ENCODE measurements around the gene GPR84. TPM values are rescaled to one million over a fixed set of nuclear protein-coding genes. Genes with fewer than 3 reads are reported as not detected.
A peak's percentile ranks its signal among the peaks of the same experiment; 100 is the strongest.

Gene GPR84
- total RNA-seq, 4 donors from 2014 or later, result not detected

- TF ChIP-seq EP300 (IDR thresholded peaks at IDR 0.05; ENCODE audit: low read depth) (no peak), POLR2AphosphoS5 (IDR thresholded peaks at IDR 0.05) (no peak)
- Histone ChIP-seq H3K9me3 (no peaks in the 10 kb centered on the region), H3K4me3 (no peak overlapping the region), H3K4me1 (peaks cover 0 to 58% (median 26%) of the 10 kb centered on the region in 4 donors), H3K27me3 (no peaks in the 10 kb centered on the region), H3K36me3 (no peaks in the 10 kb centered on the region), H3K27ac (peak overlapping the region; percentile 38 to 57 (median 47))
- intact Hi-C loops (cut with DNase I; ENCODE audit: low total_unique reads) (no loop called here), in situ Hi-C loops (cut with MboI; ENCODE audit: low pct_ligation_motif_present in 1 of 4, low pct_unique_long_range_greater_than_20kb in 1 of 4, low sequenced_read_pairs in 3 of 4) (no loop called here)
- WGBS, 2 donors (ENCODE audit: low coverage in 1 of 2), result 58 to 72% methylated on average over 7 to 8 of the region's 8 CpGs
- no peak for DNase-seq
Measured at GRCh38 chr12:54372113-54372806, 8.0 kb upstream of the GPR84 start.

- peaks cover 0 to 58% (median 26%) of the 10 kb centered on the region in 4 donors for H3K4me1 ChIP-seq
- TF ChIP-seq POLR2AphosphoS5 (IDR thresholded peaks at IDR 0.05) (peak in 2 of 3 donors; percentile 45 to 58), EP300 (IDR thresholded peaks at IDR 0.05; ENCODE audit: low read depth) (no peak)
- no peak overlapping the region for H3K4me3 ChIP-seq
- H3K9me3 ChIP-seq, result no peaks in the 10 kb centered on the region
- in situ Hi-C loops (cut with MboI; ENCODE audit: low pct_ligation_motif_present in 1 of 4, low pct_unique_long_range_greater_than_20kb in 1 of 4, low sequenced_read_pairs in 3 of 4), result no loop called here
- intact Hi-C loops (cut with DNase I; ENCODE audit: low total_unique reads), result no loop called here
- H3K27me3 ChIP-seq, result no peaks in the 10 kb centered on the region
- 0 to 57% methylated on average over 1 to 5 of the region's 5 CpGs for WGBS, 2 donors (ENCODE audit: low coverage in 1 of 2)
- DNase-seq, result no peak
- no peaks in the 10 kb centered on the region for H3K36me3 ChIP-seq
- H3K27ac ChIP-seq, result peak overlapping the region; percentile 38 to 63 (median 54)
Measured at GRCh38 chr12:54371328-54372112, 7.2 kb upstream of the GPR84 start.

- TF ChIP-seq POLR2AphosphoS5 (IDR thresholded peaks at IDR 0.05), result peak in 1 of 3 donors; percentile 11
- no peak for TF ChIP-seq EP300 (IDR thresholded peaks at IDR 0.05; ENCODE audit: low read depth)
- peak; percentile 87 to 93 (median 92) for TF ChIP-seq CTCF (IDR thresholded peaks at IDR 0.05)
- TF ChIP-seq POLR2A (IDR thresholded peaks at IDR 0.05), result no peak
Measured at GRCh38 chr12:54370171-54370730, 6.0 kb upstream of the GPR84 start.

GRCh38 chr12:54369597-54370131 is 5.4 kb upstream of the GPR84 start:
- peak overlapping the region in 3 of 4 donors; percentile 23 to 49 (median 26) for H3K4me3 ChIP-seq
- H3K4me1 ChIP-seq, result peaks cover 0 to 52% (median 23%) of the 10 kb centered on the region in 4 donors
- intact Hi-C loops (cut with DNase I; ENCODE audit: low total_unique reads) (loop anchor here (10.0 kb wide), 1 partner anchor 145 kb away; no protein-coding TSS in a partner anchor), in situ Hi-C loops (cut with MboI; ENCODE audit: low pct_ligation_motif_present in 1 of 4, low pct_unique_long_range_greater_than_20kb in 1 of 4, low sequenced_read_pairs in 3 of 4) (loop anchor here in 2 of 4 donors (10.0 kb wide), 3 partner anchors 75 to 145 kb away; no protein-coding TSS in a partner anchor)
- DNase-seq, result no peak
- H3K36me3 ChIP-seq, result no peaks in the 10 kb centered on the region
- no peaks in the 10 kb centered on the region for H3K9me3 ChIP-seq
- H3K27me3 ChIP-seq, result no peaks in the 10 kb centered on the region
- 25% methylated on average over 21 of the region's 21 CpGs; no CpG with 5 or more reads in 1 of the 2 donors for WGBS, 2 donors (ENCODE audit: low coverage in 1 of 2)
- peak overlapping the region; percentile 39 to 63 (median 53) for H3K27ac ChIP-seq
- TF ChIP-seq CTCF (IDR thresholded peaks at IDR 0.05) (no peak), POLR2AphosphoS5 (IDR thresholded peaks at IDR 0.05) (no peak), POLR2A (IDR thresholded peaks at IDR 0.05) (no peak), EP300 (IDR thresholded peaks at IDR 0.05; ENCODE audit: low read depth) (no peak)

More at GRCh38 chr12:54370171-54370730, 6.0 kb upstream of the GPR84 start:
- no peaks in the 10 kb centered on the region for H3K36me3 ChIP-seq
- peak; percentile 79 for DNase-seq
- intact Hi-C loops (cut with DNase I; ENCODE audit: low total_unique reads) (no loop called here), in situ Hi-C loops (cut with MboI; ENCODE audit: low pct_ligation_motif_present in 1 of 4, low pct_unique_long_range_greater_than_20kb in 1 of 4, low sequenced_read_pairs in 3 of 4) (no loop called here)
- no peaks in the 10 kb centered on the region for H3K9me3 ChIP-seq
- peaks cover 0 to 58% (median 26%) of the 10 kb centered on the region in 4 donors for H3K4me1 ChIP-seq
- 15 to 27% methylated on average over 8 to 42 of the region's 44 CpGs for WGBS, 2 donors (ENCODE audit: low coverage in 1 of 2)
- no peaks in the 10 kb centered on the region for H3K27me3 ChIP-seq
- H3K27ac ChIP-seq, result peak overlapping the region; percentile 39 to 63 (median 53)
- H3K4me3 ChIP-seq, result peak overlapping the region; percentile 13 to 49 (median 24)

Data from transverse colon (tissue), 4 donors.